Left cardiac atrium (tissue), 4 donors: ENCODE measurements around the gene KATNAL2. TPM values are rescaled to one million over a fixed set of nuclear protein-coding genes. Genes with fewer than 3 reads are reported as not detected.

ENCODE experiments used
- ATAC-seq, 2 donors: fragments of 200-7000 bp; cut with Tn5 transposase; one replicate each; pipeline ENCODE4 v1.9.1; 2020; ENCODE audit warnings: mild to moderate bottlenecking in 2 of 2, moderate library complexity in 2 of 2
- DNase-seq: peaks from one replicate; pipeline ENCODE4 v3.0.0-alpha.2; 2020
- intact Hi-C, 2 donors: fragments of 100-400 bp; cut with DNase I; formaldehyde crosslinking; loops; one replicate each; pipeline versions ENCODE4 v1.14.1 to v1.15.1; 2022 to 2023
- long read RNA-seq: library from polyadenylated mRNA; unstranded; transcript quantifications from one replicate; pipeline ENCODE4 v2.0.0, GENCODE V29; 2021
- total RNA-seq, 2 donors: library from RNA; stranded (reverse); fragmentation: NEBNext Ultra II Directional; extraction: Animal tissue kit (Norgen Biotek cat#: 25700); gene quantifications; one replicate each; pipeline ENCODE4 v1.2.1, GENCODE V29; 2021
- donor health status: DM: no; HTN: yes; CAD: no.
- donor health status: DM: no; HTN: yes; CAD: no; lungs with severe emphysema.
- donor health status: DM: yes; HTN: yes; CAD: no.
- donor health status: Dilated cardiomyopathy.

Gene KATNAL2, protein sequence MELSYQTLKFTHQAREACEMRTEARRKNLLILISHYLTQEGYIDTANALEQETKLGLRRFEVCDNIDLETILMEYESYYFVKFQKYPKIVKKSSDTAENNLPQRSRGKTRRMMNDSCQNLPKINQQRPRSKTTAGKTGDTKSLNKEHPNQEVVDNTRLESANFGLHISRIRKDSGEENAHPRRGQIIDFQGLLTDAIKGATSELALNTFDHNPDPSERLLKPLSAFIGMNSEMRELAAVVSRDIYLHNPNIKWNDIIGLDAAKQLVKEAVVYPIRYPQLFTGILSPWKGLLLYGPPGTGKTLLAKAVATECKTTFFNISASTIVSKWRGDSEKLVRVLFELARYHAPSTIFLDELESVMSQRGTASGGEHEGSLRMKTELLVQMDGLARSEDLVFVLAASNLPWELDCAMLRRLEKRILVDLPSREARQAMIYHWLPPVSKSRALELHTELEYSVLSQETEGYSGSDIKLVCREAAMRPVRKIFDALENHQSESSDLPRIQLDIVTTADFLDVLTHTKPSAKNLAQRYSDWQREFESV
- total RNA-seq: 1 to 10 TPM; 3.4 to 4.1 TPM
- long read RNA-seq, partial matches to known transcripts: 1 of 3 reads
- long read RNA-seq, other reads (novel, unspliced or antisense): 2 of 3 reads

DNA sequence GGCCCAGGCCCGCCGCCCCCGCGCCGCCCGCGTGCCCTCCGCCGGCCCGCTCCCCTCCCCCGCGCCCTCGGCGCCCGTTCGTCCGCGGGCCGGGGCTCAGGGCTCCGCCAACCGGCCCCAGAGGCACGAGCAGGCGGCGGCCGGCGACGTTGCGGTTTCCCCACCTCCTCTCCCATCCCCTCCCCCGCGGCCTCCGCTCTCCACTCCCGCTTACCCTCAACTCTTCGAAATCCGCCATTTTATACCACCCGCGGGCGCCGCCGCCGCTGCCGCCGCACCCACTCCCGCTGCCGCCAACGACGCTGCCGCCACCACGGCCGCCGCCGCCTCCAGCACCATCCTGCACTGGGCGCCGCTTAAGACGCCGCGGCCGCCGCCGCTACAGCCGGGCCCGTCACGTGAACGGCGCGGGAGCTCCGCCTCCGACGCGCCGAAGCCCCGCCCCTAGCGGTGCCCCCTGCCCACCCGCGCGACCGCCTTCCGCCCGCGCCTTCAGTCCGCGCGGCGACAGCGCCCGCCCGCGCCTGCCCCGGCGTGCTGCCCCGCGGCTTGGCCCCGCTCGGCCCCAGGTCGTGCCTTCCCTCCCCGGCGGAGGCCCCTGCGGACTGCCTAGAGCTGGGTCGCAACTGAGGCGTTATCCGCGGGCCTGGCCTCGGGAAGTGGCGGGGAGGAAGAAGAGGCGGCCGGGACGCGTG is at the start of gene KATNAL2, which contains the start of gene PIAS2:
Gene KATNAL2 (plus strand): TSS at position 495 of the 695 bp plus-strand sequence. CDS start 29,271 bp downstream, outside the sequence.
Gene PIAS2 (minus strand): TSS at position 400 of the 695 bp plus-strand sequence. CDS start 162 bp downstream, at position 238.
- ATAC-seq (peak; percentile 97 to 98), DNase-seq (peak; percentile 86)
- intact Hi-C loops: no loop called here

DNA sequence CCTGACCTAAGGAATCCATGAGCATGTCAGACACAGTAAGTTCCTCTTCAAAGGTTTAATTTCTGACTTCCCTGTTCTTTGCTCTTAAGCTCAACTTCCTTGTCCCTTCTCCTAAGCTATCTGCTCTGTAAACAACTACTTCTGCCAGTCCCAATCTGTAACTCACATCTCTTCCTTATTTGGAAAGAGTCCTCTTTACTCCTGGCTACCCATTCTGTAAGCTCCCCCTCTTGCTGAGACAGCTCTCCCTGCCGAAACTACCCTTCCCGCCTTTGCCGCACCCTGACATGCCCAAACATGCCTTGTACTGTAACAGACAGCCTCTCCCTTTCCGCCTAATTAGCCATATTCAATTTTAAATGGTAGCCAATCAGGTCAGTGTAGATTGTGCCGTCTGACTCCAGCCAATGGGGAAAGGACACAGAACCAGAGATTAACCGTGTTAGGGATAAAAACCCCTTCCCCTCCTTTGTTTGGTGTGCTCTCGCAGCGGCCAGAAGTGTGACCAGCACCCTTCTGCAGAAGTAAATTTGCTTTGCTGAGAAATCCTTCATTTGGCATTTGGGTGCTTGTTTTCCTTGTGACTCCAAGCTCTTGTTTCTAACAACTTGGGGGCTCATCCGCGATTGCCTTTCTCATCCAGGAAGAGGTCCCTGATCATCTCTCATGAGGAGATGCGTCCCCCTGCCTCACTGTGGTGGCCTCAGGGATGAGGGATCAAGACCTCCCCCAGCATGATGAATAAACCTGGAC is 49.1 kb upstream of the KATNAL2 start:
- DNase-seq (no peak), ATAC-seq (no peak)
- intact Hi-C loops: no loop called here

DNA sequence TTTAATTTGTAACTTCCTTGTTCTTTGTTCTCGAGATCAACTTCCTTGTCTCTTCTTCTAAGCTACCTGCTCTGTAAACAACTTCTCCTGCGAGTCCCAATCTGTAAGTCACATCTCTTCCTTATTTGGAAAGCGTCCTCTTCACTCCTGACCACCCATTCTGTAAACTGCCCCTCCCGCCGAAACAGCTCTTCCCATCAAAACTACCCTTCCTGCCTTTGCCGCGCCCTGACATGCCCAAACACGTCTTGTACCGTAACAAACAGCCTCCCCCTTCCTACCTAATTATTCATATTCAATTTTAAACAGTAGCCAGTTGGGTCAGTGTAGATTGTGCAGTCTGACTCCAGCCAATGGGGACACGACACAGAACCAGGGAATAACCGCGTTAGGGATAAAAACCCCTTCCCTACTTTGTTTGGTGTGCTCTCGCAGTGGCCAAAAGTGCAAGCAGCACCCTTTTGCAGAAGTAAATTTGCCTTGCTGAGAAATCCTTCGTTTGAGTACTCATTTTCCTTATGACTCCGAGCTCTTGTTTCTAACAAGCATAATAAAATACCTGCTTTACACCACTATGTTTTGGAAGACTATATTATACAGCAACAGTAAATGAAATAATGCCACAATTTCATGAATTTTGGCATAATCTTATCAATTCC is 39.9 kb upstream of the KATNAL2 start:
- intact Hi-C loops: no loop called here
- no peak for DNase-seq
- no peak for ATAC-seq

DNA sequence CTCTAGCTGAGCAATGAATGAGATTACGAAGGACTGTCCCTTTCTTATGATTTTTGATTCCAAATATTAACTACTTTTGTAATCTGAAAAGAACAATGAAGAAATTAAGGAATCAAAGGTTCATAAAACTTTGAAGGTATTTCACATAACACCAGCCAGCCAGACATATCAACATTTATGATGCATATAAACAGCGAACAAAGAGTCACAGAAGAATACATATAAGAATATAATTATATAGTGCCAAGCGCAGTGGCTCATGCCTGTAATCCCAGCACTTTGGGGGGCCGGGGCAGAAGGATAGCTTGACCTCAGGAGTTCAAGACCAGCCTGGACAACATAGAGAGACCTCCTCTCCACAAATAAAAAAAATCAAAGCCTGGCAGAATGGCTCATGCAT is 34.2 kb upstream of the KATNAL2 start:
- ATAC-seq: no peak
- DNase-seq: no peak
- intact Hi-C loops: no loop called here

DNA sequence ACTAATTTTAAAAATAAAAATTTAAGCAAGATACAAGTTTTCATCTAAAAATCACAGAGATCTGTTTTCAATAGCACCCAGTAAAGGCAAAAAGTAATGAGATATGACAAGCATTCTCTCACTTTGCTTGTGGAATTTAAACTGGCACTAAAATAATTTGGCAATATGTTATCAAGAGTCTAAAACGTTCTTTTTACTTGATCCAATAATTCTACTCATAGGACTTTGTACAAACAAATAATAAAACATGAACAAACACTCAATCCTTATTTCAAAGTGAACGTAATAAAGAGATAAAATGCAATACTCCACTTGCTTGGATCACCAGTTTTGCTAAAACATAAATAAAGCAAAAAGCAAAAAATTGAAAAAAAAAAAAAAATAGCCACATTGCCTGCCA is 30.5 kb upstream of the KATNAL2 start:
- ATAC-seq: no peak
- intact Hi-C loops: no loop called here
- DNase-seq: no peak

DNA sequence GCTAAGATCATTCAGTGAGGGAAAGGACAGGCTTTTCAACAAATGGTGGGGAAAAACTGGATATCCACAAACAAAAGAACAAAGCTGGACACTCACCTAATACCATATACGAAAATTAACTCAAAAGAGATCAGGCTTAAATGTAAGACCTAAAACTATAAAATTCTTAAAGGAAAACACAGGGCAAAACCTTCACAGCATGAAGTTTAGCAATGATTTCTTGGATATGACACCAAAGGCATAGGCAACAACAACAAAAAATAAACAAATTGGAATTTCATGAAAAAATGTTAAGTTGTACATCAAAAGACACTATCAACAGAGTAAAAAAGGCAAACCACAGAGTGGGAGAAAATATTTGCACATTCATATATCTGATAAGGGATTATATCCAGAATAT is 28.4 kb upstream of the KATNAL2 start:
- intact Hi-C loops: no loop called here
- DNase-seq (no peak), ATAC-seq (no peak)

DNA sequence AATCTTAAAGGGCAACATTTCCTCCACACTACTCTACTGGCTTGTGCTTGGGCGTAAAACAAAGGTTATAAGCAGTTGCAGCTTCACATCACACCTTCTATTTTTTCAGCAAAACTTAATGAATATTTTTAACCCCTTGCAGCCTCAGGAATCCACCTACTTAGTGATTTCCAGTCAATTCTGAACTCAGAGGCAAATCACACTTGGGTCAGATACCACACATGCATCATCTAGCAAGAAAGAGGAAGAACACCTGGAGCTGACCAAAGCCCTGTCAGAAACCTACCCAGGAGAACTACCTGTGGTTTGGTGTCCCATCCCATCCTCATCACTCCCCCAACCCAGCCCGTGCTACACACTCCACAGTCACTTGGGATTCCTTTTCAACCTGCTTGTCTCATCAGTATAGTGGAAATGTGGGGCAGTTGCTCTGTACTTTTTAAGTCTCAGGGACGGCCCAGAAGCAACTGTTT is 25.6 kb upstream of the KATNAL2 start:
- DNase-seq: no peak
- ATAC-seq: no peak
- intact Hi-C loops: no loop called here

DNA sequence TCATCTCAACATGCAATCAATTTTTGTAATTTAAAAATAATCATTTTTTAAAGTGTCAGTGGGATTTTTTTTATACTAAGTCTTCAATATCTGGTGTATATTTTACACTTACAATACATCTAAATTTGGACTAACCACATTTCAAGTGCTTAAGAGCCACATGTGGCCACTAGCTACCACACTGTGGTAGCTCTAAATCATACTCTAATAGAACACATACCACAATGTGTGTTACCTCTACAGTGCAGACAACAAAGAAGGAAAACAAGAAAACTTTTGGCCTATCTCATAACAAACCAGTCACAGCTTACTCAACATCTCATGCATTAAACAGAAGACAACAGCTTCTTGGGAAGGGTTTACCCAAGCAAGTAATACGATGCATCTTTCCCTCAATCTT is 24.6 kb upstream of the KATNAL2 start:
- DNase-seq (no peak), ATAC-seq (no peak)
- intact Hi-C loops: no loop called here

DNA sequence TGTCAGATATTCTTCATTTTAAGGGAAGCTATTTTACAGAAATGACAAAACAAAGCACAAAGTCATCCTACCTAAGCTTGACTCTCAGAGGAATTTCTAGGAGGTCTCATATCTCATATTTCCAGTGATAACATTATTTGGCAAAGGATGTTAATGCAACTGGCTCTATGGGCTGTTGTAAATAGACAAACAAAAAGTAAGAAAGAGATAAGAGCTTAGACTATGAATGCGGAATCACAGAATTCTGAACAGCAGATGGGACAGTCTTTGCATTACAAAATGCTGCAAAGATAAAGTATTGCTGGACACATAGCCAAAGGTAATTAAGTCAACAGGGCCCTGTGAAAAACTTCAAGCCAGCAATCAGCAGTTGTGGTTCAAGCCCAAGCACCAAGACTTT is 24.0 kb upstream of the KATNAL2 start:
- ATAC-seq (no peak), DNase-seq (no peak)
- intact Hi-C loops: no loop called here

DNA sequence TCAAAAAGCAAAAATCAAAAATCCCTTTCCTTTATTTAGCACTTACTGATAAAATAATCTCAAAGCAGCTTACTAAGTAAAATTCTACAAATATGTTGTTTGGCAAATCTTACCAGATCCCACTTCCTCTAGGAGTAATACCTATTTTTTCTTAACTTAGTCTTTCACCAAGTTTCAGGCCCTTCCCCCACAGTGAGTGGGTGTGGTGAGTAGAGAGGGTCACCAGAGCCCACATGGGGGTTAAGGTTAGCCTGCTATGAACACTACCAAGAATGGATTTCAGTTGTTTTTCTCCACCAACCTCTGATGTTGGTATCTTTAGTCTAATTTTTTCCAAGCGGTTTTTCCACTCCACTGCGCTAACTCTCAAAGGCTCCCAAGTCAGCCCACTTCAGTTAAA is 23.3 kb upstream of the KATNAL2 start:
- ATAC-seq (no peak), DNase-seq (no peak)
- intact Hi-C loops: no loop called here

DNA sequence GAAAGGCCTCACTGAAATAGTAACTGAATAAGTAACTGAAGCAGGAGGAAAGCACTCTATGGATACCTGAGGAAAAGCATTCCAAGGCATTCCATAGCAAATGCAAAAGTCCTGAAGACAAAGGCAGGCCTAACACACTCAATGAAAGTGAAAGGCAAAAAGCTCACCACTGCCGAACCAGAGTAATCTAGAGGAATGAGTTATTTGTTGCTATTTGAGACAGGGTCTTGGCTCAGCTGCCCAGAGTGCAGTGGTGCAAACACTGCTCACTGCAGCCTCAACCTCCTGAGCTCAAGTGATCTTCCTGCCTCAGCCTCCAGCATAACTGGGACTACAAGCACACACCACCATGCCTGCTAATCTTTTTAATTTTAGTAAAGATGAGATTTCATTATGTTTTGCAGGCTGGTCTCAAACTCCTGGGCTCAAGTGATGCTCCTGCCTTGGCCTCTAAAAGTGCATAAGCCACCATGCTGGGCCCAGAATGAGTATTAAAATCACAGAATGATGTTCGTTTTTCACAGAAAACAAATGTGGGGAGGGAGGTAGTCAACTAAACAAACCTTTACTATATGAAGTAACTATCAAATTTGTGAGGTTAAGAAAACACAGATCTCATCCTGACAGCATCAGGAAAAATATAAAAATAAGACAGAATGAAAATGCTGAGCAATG is 18.0 kb upstream of the KATNAL2 start:
- ATAC-seq (no peak), DNase-seq (no peak)
- intact Hi-C loops: no loop called here

DNA sequence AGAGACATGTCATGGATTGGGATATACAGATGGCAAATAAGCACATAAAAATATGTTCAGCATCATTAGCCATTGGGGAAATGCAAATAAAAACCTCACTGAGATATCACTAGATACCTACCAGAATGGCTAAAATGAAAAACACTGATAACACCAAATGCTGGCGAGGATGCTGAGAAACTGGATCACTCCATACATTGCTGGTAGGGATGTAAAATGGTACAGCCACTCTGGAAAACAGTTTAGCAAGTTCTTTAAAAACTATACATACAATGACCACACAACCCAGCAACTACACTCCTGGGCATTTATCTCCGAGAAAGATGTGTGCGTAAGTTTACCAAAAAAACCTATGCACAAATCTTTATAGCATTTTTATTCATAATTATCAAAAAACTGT is 14.0 kb upstream of the KATNAL2 start:
- intact Hi-C loops: no loop called here
- DNase-seq (no peak), ATAC-seq (no peak)

DNA sequence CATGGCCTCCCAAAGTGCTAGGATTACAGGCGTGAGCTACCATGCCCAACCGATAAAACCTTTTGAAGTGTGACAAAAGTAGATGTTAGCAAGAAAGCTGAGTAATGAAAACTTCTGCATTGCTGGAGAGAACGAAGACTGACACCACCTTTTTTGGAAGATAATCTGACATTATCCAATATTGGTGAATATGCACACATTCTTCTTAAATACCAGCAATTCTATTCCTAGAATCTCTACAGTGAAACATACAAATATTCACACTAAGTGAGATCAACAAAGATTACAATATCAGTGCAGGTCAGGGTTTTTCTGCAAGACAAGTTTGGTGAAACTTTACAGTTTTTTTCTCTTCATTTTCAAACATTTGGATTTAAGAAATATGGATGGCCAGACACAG is 7.9 kb upstream of the KATNAL2 start:
- DNase-seq: no peak
- no peak for ATAC-seq
- intact Hi-C loops: no loop called here

DNA sequence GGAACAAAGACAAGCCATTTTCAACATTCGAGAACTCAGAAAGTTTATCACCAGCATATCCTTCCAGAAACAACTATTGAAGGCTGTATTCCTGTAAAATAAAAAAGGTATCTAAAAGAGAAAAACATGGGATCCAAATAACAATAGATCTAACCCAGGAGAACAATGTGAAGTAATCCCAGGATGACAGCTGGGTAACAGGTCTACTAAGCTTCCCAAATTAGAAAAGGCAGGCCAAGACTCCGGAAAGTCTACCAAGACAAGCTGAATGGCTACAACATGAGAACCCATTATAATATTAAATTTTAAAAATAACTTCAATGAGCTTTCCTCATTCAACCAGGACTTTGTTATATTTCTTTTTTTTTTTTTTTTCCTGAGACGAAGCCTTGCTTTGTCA is 6.5 kb upstream of the KATNAL2 start:
- ATAC-seq: no peak
- intact Hi-C loops: no loop called here

DNA sequence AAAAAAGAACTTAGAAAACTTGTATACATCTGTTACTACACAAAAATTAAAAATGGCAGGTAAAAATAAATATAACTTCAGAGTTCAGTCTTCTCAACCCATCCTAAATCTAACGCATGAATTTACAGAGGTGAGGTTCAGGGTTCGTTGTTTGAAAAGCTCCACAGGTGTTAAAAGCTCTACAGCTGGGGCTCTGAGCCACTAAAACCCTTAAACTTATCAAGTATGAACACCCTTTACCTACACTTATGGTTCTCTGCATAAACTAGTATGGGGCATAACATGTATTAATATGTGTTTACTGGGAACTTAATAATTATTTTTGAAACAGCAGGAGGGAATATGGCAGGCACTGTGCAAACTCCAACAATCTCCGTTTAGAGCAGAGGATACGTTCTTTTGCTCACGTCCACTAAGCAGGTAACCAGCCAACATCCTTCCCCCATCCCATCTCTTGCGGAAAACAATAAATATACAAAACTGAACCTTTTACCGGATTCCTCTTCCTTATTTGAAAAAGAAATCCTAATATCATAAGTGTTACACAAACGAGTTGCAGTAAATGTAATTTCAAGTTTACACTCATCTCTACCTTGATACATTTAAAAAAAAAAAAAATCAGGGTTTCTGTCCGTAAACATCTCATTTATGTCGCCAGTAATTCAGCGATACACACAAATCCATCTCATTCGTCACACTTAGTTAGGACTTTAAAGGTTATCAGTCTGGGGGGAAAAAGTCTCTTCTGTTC is 1.4 kb upstream of the KATNAL2 start:
- intact Hi-C loops: no loop called here
- ATAC-seq: no peak
- DNase-seq: no peak

More for the DNA sequence above, 6.5 kb upstream of the KATNAL2 start:
- no peak for DNase-seq

DNA sequence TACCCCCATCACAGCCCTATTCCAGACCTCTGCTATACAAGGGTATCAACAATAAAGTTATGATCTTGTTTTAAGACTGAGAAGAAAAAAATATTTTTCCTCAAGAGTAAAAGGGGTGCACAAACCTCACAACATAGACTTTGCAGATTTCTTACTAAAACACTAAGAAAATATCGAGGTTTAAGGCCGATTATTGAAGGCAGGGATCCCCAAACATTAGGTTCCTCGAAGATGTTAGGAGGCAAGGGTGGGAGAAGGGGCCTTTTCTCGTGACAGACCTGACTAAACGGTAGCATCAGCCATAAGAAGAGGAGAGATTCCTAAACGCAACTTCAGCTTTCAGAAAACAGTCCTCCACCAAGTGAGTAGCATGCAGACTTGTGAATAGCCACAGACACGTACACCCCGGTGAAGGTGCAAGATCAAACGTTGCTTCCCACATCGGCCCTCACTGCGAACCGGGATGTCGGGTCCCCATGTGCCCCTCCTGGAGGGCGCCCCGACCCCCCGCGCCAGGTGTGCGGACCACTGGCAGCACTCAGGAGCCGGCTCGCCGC is 773 bp upstream of the KATNAL2 start:
- intact Hi-C loops: no loop called here
- peak; percentile 0 to 5 for ATAC-seq
- no peak for DNase-seq
